Eye (tissue), 1 donor: ENCODE data around the gene NLRP5.
A peak's percentile ranks its signal among the peaks of the same experiment; 100 is the strongest.
"Not testable (repeated sequence)": the region's sequence is repeated elsewhere in the genome, so short reads cannot be mapped to it uniquely, and the experiment has no call there.

Experiments used
- DNase-seq: peaks from one replicate; pipeline ENCODE4 v3.0.0-alpha.2; 2015

Gene NLRP5

GRCh38 chr19:56099638-56100539 is 113.3 kb downstream of the NLRP5 start:
- DNase-seq, result no peak

- DNase-seq, result no peak
These were observed 114.5 kb downstream of the NLRP5 start for GRCh38 chr19:56101095-56101494.

GRCh38 chr19:56101746-56102535 is 115.4 kb downstream of the NLRP5 start:
- no peak for DNase-seq

- no peak for DNase-seq
These were observed 116.5 kb downstream of the NLRP5 start for GRCh38 chr19:56103027-56103614.

GRCh38 chr19:56104423-56104822 is 117.8 kb downstream of the NLRP5 start:
- DNase-seq, result no peak

- DNase-seq, result peak; percentile 78
These were observed 118.6 kb downstream of the NLRP5 start for GRCh38 chr19:56105090-56105701.

GRCh38 chr19:56105831-56106396 is 119.3 kb downstream of the NLRP5 start:
- DNase-seq, result not testable (repeated sequence)

GRCh38 chr19:56106397-56106849 is 119.8 kb downstream of the NLRP5 start:
- no peak for DNase-seq

GRCh38 chr19:56106993-56107392 is 120.4 kb downstream of the NLRP5 start:
- DNase-seq, result no peak

- DNase-seq, result no peak
These were observed 121.2 kb downstream of the NLRP5 start for GRCh38 chr19:56107626-56108351.

- DNase-seq, result peak; percentile 58
These were observed 122.0 kb downstream of the NLRP5 start for GRCh38 chr19:56108447-56109195.

- DNase-seq, result peak; percentile 36
These were observed 122.7 kb downstream of the NLRP5 start for GRCh38 chr19:56109226-56109625.

GRCh38 chr19:56110515-56111448 is 124.2 kb downstream of the NLRP5 start:
- DNase-seq, result peak; percentile 51
